H1 (cell line): ENCODE results near the gene THOC7. TPM values are rescaled to one million over a fixed set of nuclear protein-coding genes. Genes with fewer than 3 reads are reported as not detected.

Experiments
- CTCF ChIA-PET: fragments of 300-600 bp; sonication (Branson Sonifier 250); formaldehyde crosslinking; loops from one replicate; lab custom pipeline; 2021; ENCODE audit not compliant: partially characterized antibody; lab: Charles Lee
- POLR2A ChIA-PET: fragments of 300-600 bp; sonication (Branson Sonifier 250); formaldehyde crosslinking; loops from one replicate; lab custom pipeline; 2021; ENCODE audit warnings: inconsistent platforms; ENCODE audit not compliant: partially characterized antibody; lab: Charles Lee
- DNase-seq, 2 experiments: peaks; one replicate each; pipeline versions ENCODE4 v3.0.0 to v3.0.0-alpha.2; 2010 to 2022; ENCODE audit warnings: low spot score in 2 of 2, low read depth in 1 of 2, mixed read lengths in 1 of 2
- FAIRE-seq: peaks from 2 replicates; lab custom pipeline; 2011; peaks lifted over from hg19 to GRCh38; lab: Jason Lieb, UNC
- H2AFZ ChIP-seq: 2 replicates; pipeline ENCODE4 v1.8.1; 2012; ENCODE audit warnings: low read length, inconsistent platforms
- H2AK5ac ChIP-seq: 2 replicates; pipeline ENCODE4 v1.6.1; 2013; ENCODE audit warnings: low read depth, low read length
- H2BK120ac ChIP-seq: replicated peaks from 2 replicates; pipeline ENCODE3; 2013; ENCODE audit warnings: low read depth, low read length, inconsistent platforms
- H2BK12ac ChIP-seq: 2 replicates; pipeline ENCODE4 v1.6.1; 2013; ENCODE audit warnings: low read depth, low read length
- H2BK15ac ChIP-seq: 2 replicates; pipeline ENCODE4 v1.6.1; 2013; ENCODE audit warnings: low read length
- H2BK20ac ChIP-seq: 2 replicates; pipeline ENCODE4 v1.6.1; 2013; ENCODE audit warnings: low read length
- H2BK5ac ChIP-seq: 2 replicates; pipeline ENCODE4 v1.6.1; 2013; ENCODE audit warnings: low read depth, low read length
- H3K14ac ChIP-seq: 2 replicates; pipeline ENCODE4 v1.6.1; 2013; ENCODE audit warnings: inconsistent platforms; ENCODE audit not compliant: insufficient read length
- H3K18ac ChIP-seq: 2 replicates; pipeline ENCODE4 v1.6.1; 2013; ENCODE audit warnings: low read length; ENCODE audit errors: extremely low read depth
- H3K23ac ChIP-seq: 2 replicates; pipeline ENCODE4 v1.6.1; 2013; ENCODE audit warnings: inconsistent platforms; ENCODE audit not compliant: insufficient read length
- H3K23me2 ChIP-seq: 2 replicates; pipeline ENCODE4 v1.6.1; 2013; ENCODE audit warnings: low read depth, low read length
- H3K27ac ChIP-seq: 2 replicates; pipeline ENCODE4 v1.6.1; 2011; ENCODE audit warnings: low read depth, low read length, inconsistent platforms
- H3K27me3 ChIP-seq, 4 experiments: replicated peaks in 1 of 4; 1 replicate in 1 of 4; 2 replicates in 3 of 4; pipeline versions ENCODE4 v1.6.1 to v1.8.1; 2011 to 2013; ENCODE audit warnings: low read length in 3 of 4, mild to moderate bottlenecking in 3 of 4, inconsistent platforms in 2 of 4, mixed read lengths in 2 of 4, moderate library complexity in 1 of 4; ENCODE audit not compliant: control insufficient read depth in 3 of 4, insufficient read depth in 3 of 4; ENCODE audit errors: extremely low read depth in 1 of 4
- H3K36me3 ChIP-seq, 4 experiments: 2 replicates each; pipeline versions ENCODE4 v1.6.1 to v1.8.1; 2011 to 2013; ENCODE audit warnings: mild to moderate bottlenecking in 4 of 4, low read length in 3 of 4, moderate library complexity in 2 of 4, control low read depth in 1 of 4, inconsistent platforms in 1 of 4; ENCODE audit not compliant: insufficient read depth in 4 of 4, control insufficient read depth in 2 of 4
- H3K4ac ChIP-seq: replicated peaks from 2 replicates; pipeline ENCODE3; 2013; ENCODE audit warnings: low read length, low read depth, mixed read lengths, inconsistent platforms; ENCODE audit not compliant: insufficient read length
- H3K4me1 ChIP-seq, 4 experiments: replicated peaks in 1 of 4; 1 replicate in 1 of 4; 2 replicates in 3 of 4; pipeline versions ENCODE4 v1.6.1 to v1.8.1; 2011 to 2013; ENCODE audit warnings: low read length in 3 of 4, inconsistent platforms in 2 of 4, mixed read lengths in 1 of 4; ENCODE audit not compliant: insufficient read depth in 4 of 4, control insufficient read depth in 3 of 4
- H3K4me2 ChIP-seq, 2 experiments: 2 replicates each; pipeline versions ENCODE4 v1.6.1 to v1.8.1; 2011 to 2013; ENCODE audit warnings: low read depth in 2 of 2, low read length in 2 of 2, control low read depth in 1 of 2, inconsistent platforms in 1 of 2, mild to moderate bottlenecking in 1 of 2; ENCODE audit not compliant: insufficient read depth in 1 of 2
- H3K4me3 ChIP-seq, 4 experiments: fragments of 200-600, 300-600 bp in 1 of 4; sonication (generic), shearing (Covaris generic), sonication (Bioruptor Twin) in 1 of 4; 2 replicates each; pipeline versions ENCODE4 v1.5.1 to v1.8.1; 2011 to 2016; ENCODE audit warnings: low read length in 4 of 4, low read depth in 3 of 4, control low read depth in 2 of 4, inconsistent platforms in 2 of 4, mild to moderate bottlenecking in 2 of 4, mixed read lengths in 1 of 4, moderate library complexity in 1 of 4; ENCODE audit not compliant: insufficient read depth in 2 of 4; ENCODE audit errors: extremely low read depth in 1 of 4
- H3K56ac ChIP-seq: replicated peaks from 2 replicates; pipeline ENCODE3; 2013; ENCODE audit warnings: low read depth, mild to moderate bottlenecking, mixed read lengths, low read length, inconsistent platforms; ENCODE audit not compliant: insufficient read length
- H3K79me1 ChIP-seq: 2 replicates; pipeline ENCODE4 v1.6.1; 2013; ENCODE audit warnings: low read depth, low read length, control low read depth
- H3K79me2 ChIP-seq, 2 experiments: 2 replicates each; pipeline versions ENCODE4 v1.6.1 to v1.8.1; 2012 to 2013; ENCODE audit warnings: low read length in 2 of 2, mild to moderate bottlenecking in 2 of 2, inconsistent platforms in 1 of 2; ENCODE audit not compliant: insufficient read depth in 2 of 2, control insufficient read depth in 1 of 2
- H3K9ac ChIP-seq, 4 experiments: replicated peaks in 1 of 4; 1 replicate in 1 of 4; 2 replicates in 3 of 4; pipeline versions ENCODE4 v1.6.1 to v1.8.1; 2011 to 2013; ENCODE audit warnings: low read depth in 3 of 4, low read length in 3 of 4, control low read depth in 2 of 4, mild to moderate bottlenecking in 2 of 4, moderate library complexity in 2 of 4, inconsistent platforms in 1 of 4; ENCODE audit errors: extremely low read depth in 1 of 4
- H3K9me3 ChIP-seq, 2 experiments: 2 replicates each; pipeline versions ENCODE4 v1.6.1 to v1.8.1; 2012 to 2013; ENCODE audit warnings: mild to moderate bottlenecking in 2 of 2, moderate library complexity in 2 of 2, control low read depth in 1 of 2, inconsistent platforms in 1 of 2, low read depth in 1 of 2, low read length in 1 of 2, mixed read lengths in 1 of 2; ENCODE audit not compliant: insufficient read depth in 2 of 2
- H4K20me1 ChIP-seq, 2 experiments: replicated peaks in 1 of 2; 2 replicates each; pipeline versions ENCODE3 to v1.8.1; 2011 to 2013; ENCODE audit warnings: inconsistent platforms in 2 of 2, low read length in 2 of 2, mild to moderate bottlenecking in 1 of 2; ENCODE audit not compliant: insufficient read depth in 2 of 2, control insufficient read depth in 1 of 2
- H4K5ac ChIP-seq: 2 replicates; pipeline ENCODE4 v1.6.1; 2013; ENCODE audit warnings: low read length, low read depth, mixed read lengths, inconsistent platforms; ENCODE audit not compliant: insufficient read length
- H4K8ac ChIP-seq: 2 replicates; pipeline ENCODE4 v1.8.0; 2013; ENCODE audit warnings: mild to moderate bottlenecking, moderate library complexity, low read length, inconsistent platforms; ENCODE audit not compliant: insufficient read depth; ENCODE audit errors: extremely low read depth
- H4K91ac ChIP-seq: replicated peaks from 2 replicates; pipeline ENCODE3; 2013; ENCODE audit warnings: low read length, mixed read lengths, inconsistent platforms; ENCODE audit not compliant: insufficient read length
- CTCF ChIP-seq, 3 experiments: IDR thresholded peaks; 1 replicate in 2 of 3; 2 replicates in 1 of 3; pipeline versions ENCODE4 v1.5.1 to v1.6.1; 2011; ENCODE audit warnings: low read length in 3 of 3, mild to moderate bottlenecking in 3 of 3, inconsistent platforms in 2 of 3, low read depth in 1 of 3, moderate library complexity in 1 of 3; ENCODE audit not compliant: insufficient read depth in 1 of 3; ENCODE audit errors: control extremely low read depth in 1 of 3
- KDM5A ChIP-seq: fragments of 200-600 bp; IDR thresholded peaks from 2 replicates; pipeline ENCODE4 v1.7.1; 2012; ENCODE audit warnings: mild to moderate bottlenecking, low read length, inconsistent platforms, mixed read lengths
- SIRT6 ChIP-seq: IDR thresholded peaks from one replicate; pipeline ENCODE4 v1.7.1; 2012; ENCODE audit warnings: low read length, inconsistent platforms
- SRF ChIP-seq: IDR thresholded peaks from 2 replicates; pipeline ENCODE4 v1.6.1; 2011; ENCODE audit warnings: mild to moderate bottlenecking, low read depth, low read length, moderate library complexity
- WGBS, 2 experiments: shearing (Covaris generic) in 1 of 2; methylation state at CpG; one replicate each; pipeline versions ENCODE4 v1.1.6 to v1.1.7; 2013 to 2015; ENCODE audit warnings: low lambda C conversion rate in 2 of 2, mixed read lengths in 2 of 2, inconsistent platforms in 1 of 2, low coverage in 1 of 2, missing lambda C conversion rate in 1 of 2; ENCODE audit not compliant: insufficient replicate concordance in 2 of 2, insufficient coverage in 1 of 2, insufficient read length in 1 of 2; ENCODE audit errors: extremely low coverage in 1 of 2, missing lambda C conversion rate in 1 of 2; 5-methylcytosine and 5-hydroxymethylcytosine counted together
- polyA plus RNA-seq, 7 experiments: library from polyadenylated mRNA; depleted of rRNA in 3 of 7; stranded (reverse) in 5 of 7; unstranded in 2 of 7; fragments of >200 nt in 5 of 7; fragments of 200-250 nt in 2 of 7; gene quantifications; 1 replicate in 5 of 7; 2 replicates in 1 of 7; 4 replicates in 1 of 7; pipeline versions ENCODE4 v1.2.1 to v1.2.3, GENCODE V29; 2011 to 2013; ENCODE audit warnings: missing spikeins in 2 of 7, mixed read lengths in 2 of 7
- total RNA-seq: library from RNA; stranded (reverse); fragmentation: NEBNext Ultra II Directional; extraction: Animal tissue kit (Norgen Biotek cat#: 25700); gene quantifications from 2 replicates; pipeline ENCODE4 v1.2.1, GENCODE V29; 2021

THOC7 gene
- total and polyA plus RNA-seq, 2 of the 8 experiments (the other 6 are each of a cell fraction or from before 2014, with no cell fraction given), result 18.7 to 74.0 TPM

GRCh38 chr3:63841704-63842103, 21.9 kb downstream of the THOC7 start:
- Histone ChIP-seq H3K9ac (no peak overlapping the region), H3K56ac (no peak overlapping the region), H4K91ac (no peak overlapping the region), H2AFZ (no peak overlapping the region), H4K8ac (no peak overlapping the region), H4K20me1 (no peaks in the 10 kb centered on the region), H3K36me3 (no peaks in the 10 kb centered on the region), H2BK15ac (no peak overlapping the region), H3K79me2 (peaks cover 0 to 8% of the 10 kb centered on the region in 2 experiments; a peak in 3 of 4 replicates), H4K5ac (no peak overlapping the region), H3K79me1 (peaks cover 2% of the 10 kb centered on the region; the same call in 1 of the 2 replicates), H2BK20ac (no peak overlapping the region), H2BK5ac (no peak overlapping the region), H2BK120ac (no peak overlapping the region), H2AK5ac (no peak overlapping the region), H3K23ac (no peak overlapping the region), H3K4me2 (no peak overlapping the region), H3K4ac (no peak overlapping the region), H3K14ac (no peak overlapping the region), H3K4me1 (no peaks in the 10 kb centered on the region; a peak in 1 of 7 replicates), H3K4me3 (no peak overlapping the region), H3K23me2 (no peaks in the 10 kb centered on the region), H3K27ac (no peak overlapping the region), H2BK12ac (no peak overlapping the region), H3K27me3 (no peaks in the 10 kb centered on the region), H3K9me3 (no peaks in the 10 kb centered on the region), H3K18ac (no peak overlapping the region)
- ChIA-PET CTCF (interaction anchor here (1.0 to 1.3 kb wide), 2 partner anchors 9 to 24 kb away, joined by 3 to 4 read pairs; no protein-coding TSS in a partner anchor), POLR2A (no interaction called here)
- FAIRE-seq (no peak), DNase-seq (no peak)
- TF ChIP-seq KDM5A (no peak), CTCF (IDR thresholded peaks at IDR 0.05; ENCODE audit: control extremely low read depth in 1 of 3, insufficient read depth in 1 of 3, low read depth in 1 of 3, low read length in 3 of 3) (no peak), SIRT6 (no peak), SRF (no peak)
- 0% methylated on average over 1 of the region's 1 CpG; no CpG with 5 or more reads in 1 of the 2 experiments for WGBS, 2 experiments
